Measurements from ENCODE around the gene SHISA2. TPM values are rescaled to one million over a fixed set of nuclear protein-coding genes. Genes with fewer than 3 reads are reported as not detected.
A peak's percentile ranks its signal among the peaks of the same experiment; 100 is the strongest.

SHISA2 gene
- total RNA-seq, 4 donors from 2014 or later, result 2.8 to 19.3 (median 3.2) TPM

- no peaks in the 10 kb centered on the region for H3K9me3 ChIP-seq
- DNase-seq (no peak), ATAC-seq (peak in 1 of 2 donors; percentile 36)
- H3K4me3 ChIP-seq, result no peak overlapping the region
- H3K27ac ChIP-seq, result no peak overlapping the region
- TF ChIP-seq POLR2A (IDR thresholded peaks at IDR 0.05) (no peak), CTCF (IDR thresholded peaks at IDR 0.05 in 4 of 5, conservative IDR thresholded peaks at IDR 0.05 in 1 of 5) (peak; percentile 5 to 58 (median 36))
- no peaks in the 10 kb centered on the region for H3K36me3 ChIP-seq
- in situ Hi-C loops (cut with MboI; ENCODE audit: low sequenced_read_pairs in 4 of 4) (no loop called here), intact Hi-C loops (cut with DNase I; ENCODE audit: low total_unique reads) (no loop called here)
- no peaks in the 10 kb centered on the region for H3K4me1 ChIP-seq
- no peaks in the 10 kb centered on the region for H3K27me3 ChIP-seq
Measured at GRCh38 chr13:26037302-26037701, 14.5 kb downstream of the SHISA2 start.

GRCh38 chr13:26036383-26036782 is 15.4 kb downstream of the SHISA2 start:
- DNase-seq (no peak), ATAC-seq (no peak)
- TF ChIP-seq CTCF (IDR thresholded peaks at IDR 0.05 in 4 of 5, conservative IDR thresholded peaks at IDR 0.05 in 1 of 5) (no peak), POLR2A (IDR thresholded peaks at IDR 0.05) (no peak)
- H3K4me3 ChIP-seq, result no peak overlapping the region
- no peaks in the 10 kb centered on the region for H3K9me3 ChIP-seq
- no peaks in the 10 kb centered on the region for H3K27me3 ChIP-seq
- H3K36me3 ChIP-seq, result no peaks in the 10 kb centered on the region
- H3K27ac ChIP-seq, result no peak overlapping the region
- intact Hi-C loops (cut with DNase I; ENCODE audit: low total_unique reads), result no loop called here
- no peaks in the 10 kb centered on the region for H3K4me1 ChIP-seq
- in situ Hi-C loops (cut with MboI; ENCODE audit: low sequenced_read_pairs in 4 of 4), result no loop called here

GRCh38 chr13:26034018-26034417 is 17.8 kb downstream of the SHISA2 start:
- in situ Hi-C loops (cut with MboI; ENCODE audit: low sequenced_read_pairs in 4 of 4), result no loop called here
- Histone ChIP-seq H3K9me3 (no peaks in the 10 kb centered on the region), H3K36me3 (no peaks in the 10 kb centered on the region), H3K4me1 (no peaks in the 10 kb centered on the region), H3K27ac (no peak overlapping the region), H3K4me3 (no peak overlapping the region), H3K27me3 (no peaks in the 10 kb centered on the region)
- DNase-seq (no peak), ATAC-seq (no peak)
- intact Hi-C loops (cut with DNase I; ENCODE audit: low total_unique reads), result no loop called here
- TF ChIP-seq CTCF (IDR thresholded peaks at IDR 0.05 in 4 of 5, conservative IDR thresholded peaks at IDR 0.05 in 1 of 5) (no peak), POLR2A (IDR thresholded peaks at IDR 0.05) (no peak)

GRCh38 chr13:26030331-26030730 is 21.5 kb downstream of the SHISA2 start:
- in situ Hi-C loops (cut with MboI; ENCODE audit: low sequenced_read_pairs in 4 of 4) (no loop called here), intact Hi-C loops (cut with DNase I; ENCODE audit: low total_unique reads) (no loop called here)
- no peak for ATAC-seq
- Histone ChIP-seq H3K36me3 (no peaks in the 10 kb centered on the region), H3K9me3 (no peaks in the 10 kb centered on the region), H3K27ac (no peak overlapping the region), H3K4me3 (no peak overlapping the region), H3K4me1 (no peaks in the 10 kb centered on the region), H3K27me3 (no peaks in the 10 kb centered on the region)
- DNase-seq, result no peak
- TF ChIP-seq POLR2A (IDR thresholded peaks at IDR 0.05) (no peak), CTCF (IDR thresholded peaks at IDR 0.05 in 4 of 5, conservative IDR thresholded peaks at IDR 0.05 in 1 of 5) (no peak)

GRCh38 chr13:26029581-26030136 is 22.2 kb downstream of the SHISA2 start:
- ATAC-seq, result no peak

More at GRCh38 chr13:26029581-26030136, 22.2 kb downstream of the SHISA2 start:
- no peaks in the 10 kb centered on the region for H3K36me3 ChIP-seq
- intact Hi-C loops (cut with DNase I; ENCODE audit: low total_unique reads) (no loop called here), in situ Hi-C loops (cut with MboI; ENCODE audit: low sequenced_read_pairs in 4 of 4) (no loop called here)
- H3K27ac ChIP-seq, result no peak overlapping the region
- no peak for DNase-seq
- TF ChIP-seq CTCF (IDR thresholded peaks at IDR 0.05 in 4 of 5, conservative IDR thresholded peaks at IDR 0.05 in 1 of 5), result no peak
- TF ChIP-seq POLR2A (IDR thresholded peaks at IDR 0.05), result no peak
- no peaks in the 10 kb centered on the region for H3K9me3 ChIP-seq
- H3K4me1 ChIP-seq, result no peaks in the 10 kb centered on the region
- no peak overlapping the region for H3K4me3 ChIP-seq
- H3K27me3 ChIP-seq, result no peaks in the 10 kb centered on the region

All from gastrocnemius medialis (tissue), 4 donors.